AG04449 (cell line): ENCODE measurements around the gene ICAM1.

Experiments
- CTCF ChIA-PET: fragments of 350-600 bp; formaldehyde crosslinking; extraction: SDS; loops from one replicate; lab custom pipeline; 2021; ENCODE audit warnings: antibody characterized with exemption; lab: Yijun Ruan, JAX
- POLR2A ChIA-PET: fragments of 400-600, 350-600 bp; formaldehyde crosslinking; extraction: SDS; loops from one replicate; lab custom pipeline; 2020; ENCODE audit warnings: antibody characterized with exemption, inconsistent platforms; lab: Yijun Ruan, JAX
- DNase-seq: peaks from one replicate; pipeline ENCODE4 v3.0.0-alpha.2; 2010; ENCODE audit warnings: low read depth, low spot score
- H3K4me3 ChIP-seq: 2 replicates; pipeline ENCODE4 v1.5.1; 2011; ENCODE audit warnings: low read depth, mild to moderate bottlenecking, control low read depth, low read length
- TF ChIP-seq, protein P1 (sequence below): IDR thresholded peaks from one replicate; pipeline ENCODE4 v1.5.1; 2011; ENCODE audit warnings: mild to moderate bottlenecking, moderate library complexity, low read length, control low read depth, inconsistent platforms; ENCODE audit not compliant: insufficient read depth; ENCODE audit errors: missing control alignments

The ICAM1 gene

DNA sequence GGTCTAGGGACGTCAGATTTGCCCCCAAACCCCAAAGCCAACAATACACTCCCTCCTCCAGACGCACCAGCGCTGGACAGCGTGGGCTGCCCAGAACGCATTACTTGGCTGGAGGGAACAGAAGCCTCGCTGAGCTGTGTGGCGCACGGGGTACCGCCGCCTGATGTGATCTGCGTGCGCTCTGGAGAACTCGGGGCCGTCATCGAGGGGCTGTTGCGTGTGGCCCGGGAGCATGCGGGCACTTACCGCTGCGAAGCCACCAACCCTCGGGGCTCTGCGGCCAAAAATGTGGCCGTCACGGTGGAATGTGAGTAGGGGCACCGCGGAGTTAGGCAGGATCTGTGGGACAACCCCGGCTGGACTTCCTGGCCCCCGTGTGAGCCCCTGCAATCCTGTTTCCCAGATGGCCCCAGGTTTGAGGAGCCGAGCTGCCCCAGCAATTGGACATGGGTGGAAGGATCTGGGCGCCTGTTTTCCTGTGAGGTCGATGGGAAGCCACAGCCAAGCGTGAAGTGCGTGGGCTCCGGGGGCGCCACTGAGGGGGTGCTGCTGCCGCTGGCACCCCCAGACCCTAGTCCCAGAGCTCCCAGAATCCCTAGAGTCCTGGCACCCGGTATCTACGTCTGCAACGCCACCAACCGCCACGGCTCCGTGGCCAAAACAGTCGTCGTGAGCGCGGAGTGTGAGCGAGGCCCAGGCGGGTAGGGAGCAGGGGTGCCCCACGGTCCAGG, 22.9 kb downstream of the ICAM1 start:
- no peak for DNase-seq
- TF ChIP-seq, protein P1, sequence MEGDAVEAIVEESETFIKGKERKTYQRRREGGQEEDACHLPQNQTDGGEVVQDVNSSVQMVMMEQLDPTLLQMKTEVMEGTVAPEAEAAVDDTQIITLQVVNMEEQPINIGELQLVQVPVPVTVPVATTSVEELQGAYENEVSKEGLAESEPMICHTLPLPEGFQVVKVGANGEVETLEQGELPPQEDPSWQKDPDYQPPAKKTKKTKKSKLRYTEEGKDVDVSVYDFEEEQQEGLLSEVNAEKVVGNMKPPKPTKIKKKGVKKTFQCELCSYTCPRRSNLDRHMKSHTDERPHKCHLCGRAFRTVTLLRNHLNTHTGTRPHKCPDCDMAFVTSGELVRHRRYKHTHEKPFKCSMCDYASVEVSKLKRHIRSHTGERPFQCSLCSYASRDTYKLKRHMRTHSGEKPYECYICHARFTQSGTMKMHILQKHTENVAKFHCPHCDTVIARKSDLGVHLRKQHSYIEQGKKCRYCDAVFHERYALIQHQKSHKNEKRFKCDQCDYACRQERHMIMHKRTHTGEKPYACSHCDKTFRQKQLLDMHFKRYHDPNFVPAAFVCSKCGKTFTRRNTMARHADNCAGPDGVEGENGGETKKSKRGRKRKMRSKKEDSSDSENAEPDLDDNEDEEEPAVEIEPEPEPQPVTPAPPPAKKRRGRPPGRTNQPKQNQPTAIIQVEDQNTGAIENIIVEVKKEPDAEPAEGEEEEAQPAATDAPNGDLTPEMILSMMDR: no peak
- H3K4me3 ChIP-seq: no peak overlapping the region
- ChIA-PET CTCF (interaction anchor here (1.1 kb wide), 1 partner anchor 12 kb away, joined by 4 read pairs; no protein-coding TSS in a partner anchor), POLR2A (no interaction called here)

DNA sequence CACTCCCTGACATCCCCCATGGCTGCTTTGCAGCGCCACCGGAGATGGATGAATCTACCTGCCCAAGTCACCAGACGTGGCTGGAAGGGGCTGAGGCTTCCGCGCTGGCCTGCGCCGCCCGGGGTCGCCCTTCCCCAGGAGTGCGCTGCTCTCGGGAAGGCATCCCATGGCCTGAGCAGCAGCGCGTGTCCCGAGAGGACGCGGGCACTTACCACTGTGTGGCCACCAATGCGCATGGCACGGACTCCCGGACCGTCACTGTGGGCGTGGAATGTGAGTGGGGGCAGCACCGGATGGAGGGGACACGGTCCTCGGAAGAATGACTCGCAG, 23.4 kb downstream of the ICAM1 start:
- ChIA-PET CTCF (interaction anchor here (1.1 kb wide), 1 partner anchor 11 kb away, joined by 4 read pairs; no protein-coding TSS in a partner anchor), POLR2A (no interaction called here)
- TF ChIP-seq, protein P1: peak; percentile 26
- no peak for DNase-seq
- no peak overlapping the region for H3K4me3 ChIP-seq

DNA sequence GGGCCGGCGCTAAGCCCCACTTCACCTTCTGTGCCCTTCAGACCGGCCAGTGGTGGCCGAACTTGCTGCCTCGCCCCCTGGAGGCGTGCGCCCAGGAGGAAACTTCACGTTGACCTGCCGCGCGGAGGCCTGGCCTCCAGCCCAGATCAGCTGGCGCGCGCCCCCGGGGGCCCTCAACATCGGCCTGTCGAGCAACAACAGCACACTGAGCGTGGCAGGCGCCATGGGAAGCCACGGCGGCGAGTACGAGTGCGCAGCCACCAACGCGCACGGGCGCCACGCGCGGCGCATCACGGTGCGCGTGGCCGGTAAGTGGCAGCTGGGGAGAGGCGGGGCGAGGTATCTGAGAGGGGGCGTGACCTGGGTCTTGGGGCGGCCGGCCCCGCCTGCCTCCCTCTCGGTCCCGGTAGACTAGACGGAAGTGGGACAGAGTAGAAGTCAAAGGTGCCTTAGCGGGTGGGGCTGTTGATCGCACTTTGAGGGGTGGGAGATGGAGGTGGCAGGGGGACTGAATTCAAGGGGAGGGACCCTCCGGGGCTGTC, 24.5 kb downstream of the ICAM1 start:
- no peak overlapping the region; the same call in 1 of the 2 replicates for H3K4me3 ChIP-seq
- ChIA-PET CTCF (interaction anchor here (1.0 kb wide), 2 partner anchors 24 to 35 kb away, joined by 3 read pairs; partner anchors contain the start of gene ICAM1), POLR2A (no interaction called here)

DNA sequence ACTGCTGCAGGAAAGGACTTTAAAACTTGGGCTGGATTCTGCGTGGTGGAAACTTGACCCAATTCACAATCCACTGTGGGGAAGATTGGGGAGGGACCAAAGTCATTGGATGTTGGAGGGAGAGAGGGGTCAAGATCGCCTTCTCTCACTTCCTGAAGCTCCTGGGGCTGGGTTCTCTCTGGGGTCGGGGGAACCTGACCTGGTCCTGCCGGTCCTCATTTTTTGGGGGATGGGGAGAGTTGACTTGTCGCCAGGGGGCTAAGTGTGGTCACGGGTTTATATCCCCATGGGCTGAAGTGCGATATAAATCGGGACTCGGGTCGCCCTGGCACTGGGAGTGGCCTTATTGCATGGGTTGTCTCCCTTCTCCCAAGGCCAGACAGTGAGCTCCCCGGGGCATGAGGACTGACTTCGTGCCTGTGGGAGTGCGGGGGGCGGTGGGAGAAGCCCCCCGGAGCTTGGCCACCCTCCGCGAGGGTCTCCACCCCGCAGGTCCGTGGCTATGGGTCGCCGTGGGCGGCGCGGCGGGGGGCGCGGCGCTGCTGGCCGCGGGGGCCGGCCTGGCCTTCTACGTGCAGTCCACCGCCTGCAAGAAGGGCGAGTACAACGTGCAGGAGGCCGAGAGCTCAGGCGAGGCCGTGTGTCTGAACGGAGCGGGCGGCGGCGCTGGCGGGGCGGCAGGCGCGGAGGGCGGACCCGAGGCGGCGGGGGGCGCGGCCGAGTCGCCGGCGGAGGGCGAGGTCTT, 25.1 kb downstream of the ICAM1 start:
- TF ChIP-seq, protein P1: no peak
- ChIA-PET CTCF (interaction anchor here (1.0 kb wide), 2 partner anchors 25 to 36 kb away, joined by 3 read pairs; partner anchors contain the start of gene ICAM1), POLR2A (no interaction called here)
- no peak for DNase-seq
- no peak overlapping the region; the same call in 1 of the 2 replicates for H3K4me3 ChIP-seq

More for the DNA sequence above, 24.5 kb downstream of the ICAM1 start:
- no peak for DNase-seq
- TF ChIP-seq, protein P1: no peak

DNA sequence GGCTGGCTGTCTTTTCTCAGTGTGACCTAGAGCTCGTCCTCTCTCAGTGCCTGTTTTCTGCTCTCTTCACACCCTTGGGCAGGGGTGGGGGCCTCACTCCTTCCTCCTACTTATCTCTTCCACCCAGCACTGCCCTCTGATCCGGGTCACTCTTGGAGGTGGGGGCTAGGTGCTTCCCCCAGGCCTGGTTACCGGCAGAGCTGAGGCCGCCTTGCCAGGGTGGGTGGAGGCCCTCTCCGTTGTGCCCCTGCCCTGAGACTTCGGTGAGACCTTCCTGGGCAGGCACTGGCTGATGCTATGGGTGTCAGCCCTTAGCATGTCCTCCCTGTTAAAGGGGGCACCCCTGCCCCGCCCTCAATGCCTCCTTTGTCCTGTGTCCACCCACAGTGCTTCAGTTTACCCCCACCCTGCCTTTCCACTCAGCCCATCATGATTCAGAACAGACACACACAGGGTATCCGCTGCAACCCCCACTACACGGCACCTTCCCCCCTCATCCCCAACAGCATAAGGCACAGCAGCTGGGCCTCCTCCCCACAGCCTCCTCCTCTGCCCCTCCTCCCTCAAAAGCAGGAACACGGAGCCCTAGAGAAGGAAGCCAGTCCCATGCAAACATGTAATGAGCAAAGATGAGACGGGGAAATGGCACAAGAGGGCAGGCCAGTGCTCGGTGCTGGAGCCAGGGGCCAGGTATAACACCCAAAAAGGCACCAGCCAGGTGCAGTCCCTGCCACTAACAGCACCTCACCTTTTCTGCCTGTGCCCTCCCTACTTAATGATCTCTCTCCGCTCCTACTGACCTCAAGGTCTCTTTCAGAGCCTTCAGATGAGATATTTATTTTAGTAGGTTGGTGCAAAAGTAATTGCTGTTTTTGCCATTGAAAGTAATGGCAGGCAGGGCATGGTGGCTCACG, 28.9 kb downstream of the ICAM1 start:
- no peak for DNase-seq
- TF ChIP-seq, protein P1: no peak
- ChIA-PET CTCF (interaction anchor here (1.0 kb wide), 1 partner anchor 40 kb away, joined by 3 read pairs; no protein-coding TSS in a partner anchor), POLR2A (no interaction called here)
- H3K4me3 ChIP-seq: no peak overlapping the region
